VCaP (cell line): ENCODE results near the gene GNB1L.

Source experiments
- H3K27ac ChIP-seq: fragments of 450-650 bp; 2 replicates; pipeline ENCODE4 v1.5.1; 2017
- TF ChIP-seq, protein P1 (sequence below): fragments of 450-650 bp; conservative IDR thresholded peaks from 2 replicates; pipeline ENCODE4 v1.5.1; 2017; ENCODE audit warnings: mild to moderate bottlenecking, moderate library complexity

Gene GNB1L

GRCh38 chr22:19766511-19767426, 87.9 kb downstream of the GNB1L start:
- H3K27ac ChIP-seq, result no peak overlapping the region
- TF ChIP-seq, protein P1, sequence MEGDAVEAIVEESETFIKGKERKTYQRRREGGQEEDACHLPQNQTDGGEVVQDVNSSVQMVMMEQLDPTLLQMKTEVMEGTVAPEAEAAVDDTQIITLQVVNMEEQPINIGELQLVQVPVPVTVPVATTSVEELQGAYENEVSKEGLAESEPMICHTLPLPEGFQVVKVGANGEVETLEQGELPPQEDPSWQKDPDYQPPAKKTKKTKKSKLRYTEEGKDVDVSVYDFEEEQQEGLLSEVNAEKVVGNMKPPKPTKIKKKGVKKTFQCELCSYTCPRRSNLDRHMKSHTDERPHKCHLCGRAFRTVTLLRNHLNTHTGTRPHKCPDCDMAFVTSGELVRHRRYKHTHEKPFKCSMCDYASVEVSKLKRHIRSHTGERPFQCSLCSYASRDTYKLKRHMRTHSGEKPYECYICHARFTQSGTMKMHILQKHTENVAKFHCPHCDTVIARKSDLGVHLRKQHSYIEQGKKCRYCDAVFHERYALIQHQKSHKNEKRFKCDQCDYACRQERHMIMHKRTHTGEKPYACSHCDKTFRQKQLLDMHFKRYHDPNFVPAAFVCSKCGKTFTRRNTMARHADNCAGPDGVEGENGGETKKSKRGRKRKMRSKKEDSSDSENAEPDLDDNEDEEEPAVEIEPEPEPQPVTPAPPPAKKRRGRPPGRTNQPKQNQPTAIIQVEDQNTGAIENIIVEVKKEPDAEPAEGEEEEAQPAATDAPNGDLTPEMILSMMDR, result no peak

- no peak overlapping the region for H3K27ac ChIP-seq
- TF ChIP-seq, protein P1, result no peak
Measured at GRCh38 chr22:19766240-19766510, 88.5 kb downstream of the GNB1L start.

- TF ChIP-seq, protein P1, result no peak
- H3K27ac ChIP-seq, result no peak overlapping the region
Measured at GRCh38 chr22:19765477-19766239, 89.0 kb downstream of the GNB1L start.

DNA sequence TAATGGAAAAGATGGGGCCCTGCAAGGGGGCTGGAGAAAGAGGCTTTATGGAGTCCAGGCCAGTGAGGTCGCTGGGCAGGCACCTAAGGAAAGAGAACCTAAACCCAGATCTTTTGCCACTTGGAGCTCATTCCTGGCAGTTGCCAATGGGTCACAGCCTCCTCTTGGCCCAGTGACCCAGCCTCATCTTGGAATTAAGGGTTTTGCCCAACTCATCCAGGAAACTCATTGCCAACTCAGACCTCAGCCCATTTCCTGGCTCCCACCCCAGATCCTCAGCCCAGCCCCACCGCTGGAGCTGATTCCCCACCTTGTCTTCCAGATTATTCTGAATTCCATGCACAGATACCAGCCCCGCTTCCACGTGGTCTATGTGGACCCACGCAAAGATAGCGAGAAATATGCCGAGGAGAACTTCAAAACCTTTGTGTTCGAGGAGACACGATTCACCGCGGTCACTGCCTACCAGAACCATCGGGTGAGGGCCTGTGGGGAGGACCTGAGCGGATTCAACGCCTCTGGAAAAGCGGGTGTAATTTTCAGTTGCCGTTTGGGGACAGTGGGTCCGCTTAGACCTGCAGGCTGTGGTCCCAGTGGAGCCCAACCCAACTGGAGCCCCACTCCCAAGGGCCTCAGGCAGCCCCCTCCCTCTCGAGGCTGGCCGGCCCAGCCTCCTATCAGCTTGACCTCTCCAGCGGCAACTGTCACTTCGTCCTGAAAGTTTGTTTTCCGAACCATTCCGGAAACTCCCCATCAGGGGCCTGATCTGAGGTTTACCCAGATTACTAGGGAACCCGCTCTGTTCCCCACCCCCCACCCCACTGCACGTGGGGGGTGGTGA, 89.8 kb downstream of the GNB1L start:
- H3K27ac ChIP-seq, result no peak overlapping the region

DNA sequence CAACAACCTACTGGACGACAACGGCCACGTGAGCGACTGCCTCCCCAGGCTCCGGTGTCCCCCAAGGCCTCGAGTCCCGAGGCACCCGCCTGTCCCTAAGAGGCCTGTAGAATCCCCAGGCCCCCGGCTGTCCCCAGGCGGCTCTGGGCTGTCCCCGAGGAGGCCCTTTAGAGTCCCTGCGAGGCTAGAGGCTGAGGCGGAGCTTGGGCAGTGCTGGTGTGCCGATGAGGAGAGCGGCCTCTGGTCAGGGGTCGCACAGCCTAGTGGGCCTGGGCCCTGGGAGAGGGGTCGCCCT, 90.4 kb downstream of the GNB1L start:
- TF ChIP-seq, protein P1, result no peak
- no peak overlapping the region for H3K27ac ChIP-seq

More for the DNA sequence above, 89.8 kb downstream of the GNB1L start:
- TF ChIP-seq, protein P1, result no peak

- H3K27ac ChIP-seq, result peak overlapping the region; percentile 94; the same call in 1 of the 2 replicates
- TF ChIP-seq, protein P1, result no peak
Measured at GRCh38 chr22:19763458-19764298, 91.0 kb downstream of the GNB1L start.
